Fibroblast of mammary gland (primary cell): ENCODE measurements around the gene PAX2.

Experiments
- DNase-seq: peaks from one replicate; pipeline ENCODE4 v3.0.0-alpha.2; 2010; ENCODE audit warnings: low read depth
- H3K4me3 ChIP-seq: 2 replicates; pipeline ENCODE4 v1.5.1; 2011; ENCODE audit warnings: low read depth, mild to moderate bottlenecking, low read length, moderate library complexity; ENCODE audit not compliant: control insufficient read depth
- TF ChIP-seq, protein P1 (sequence below): conservative IDR thresholded peaks from 2 replicates; pipeline ENCODE4 v1.5.1; 2011; ENCODE audit warnings: low read depth, low read length, inconsistent platforms; ENCODE audit not compliant: control insufficient read depth, insufficient read depth

The PAX2 gene

DNA sequence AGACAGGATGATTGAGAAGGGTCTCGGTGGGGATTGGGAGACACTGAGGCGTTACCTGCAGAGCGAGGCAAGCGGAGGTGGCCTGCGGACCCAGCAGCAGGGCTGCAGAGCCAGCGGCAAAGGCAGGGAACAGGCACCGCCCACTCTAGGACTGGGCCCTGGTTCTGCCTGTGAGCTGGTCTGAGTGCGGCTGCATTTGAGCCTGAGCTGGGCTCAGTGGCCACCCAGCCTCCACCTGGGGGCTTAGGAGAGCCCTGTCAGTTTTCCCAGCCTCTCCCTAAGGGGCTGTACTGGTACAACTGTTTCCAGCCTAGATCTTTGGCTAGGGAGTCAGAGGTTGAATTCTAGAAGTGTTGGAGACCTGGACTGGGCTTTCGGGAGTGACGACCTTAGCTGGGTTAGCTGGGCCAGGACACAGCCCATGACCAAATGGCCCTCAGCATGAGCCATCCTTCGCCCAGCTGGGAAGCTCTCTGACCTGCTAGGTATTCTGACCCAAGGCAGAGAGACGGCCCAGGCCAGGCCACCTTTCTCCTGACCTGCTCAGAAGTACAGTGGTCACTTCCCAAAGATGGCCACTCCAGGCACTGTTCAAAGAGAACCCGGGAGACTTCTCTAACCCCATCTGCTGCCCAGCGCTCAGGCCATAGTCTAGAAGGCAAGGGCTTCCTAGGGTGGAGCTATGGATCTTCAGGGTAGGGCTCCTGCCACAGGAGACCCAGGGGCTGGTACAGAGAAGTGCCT is 64.9 kb downstream of the PAX2 start:
- DNase-seq: no peak
- no peak overlapping the region for H3K4me3 ChIP-seq
- TF ChIP-seq, protein P1, sequence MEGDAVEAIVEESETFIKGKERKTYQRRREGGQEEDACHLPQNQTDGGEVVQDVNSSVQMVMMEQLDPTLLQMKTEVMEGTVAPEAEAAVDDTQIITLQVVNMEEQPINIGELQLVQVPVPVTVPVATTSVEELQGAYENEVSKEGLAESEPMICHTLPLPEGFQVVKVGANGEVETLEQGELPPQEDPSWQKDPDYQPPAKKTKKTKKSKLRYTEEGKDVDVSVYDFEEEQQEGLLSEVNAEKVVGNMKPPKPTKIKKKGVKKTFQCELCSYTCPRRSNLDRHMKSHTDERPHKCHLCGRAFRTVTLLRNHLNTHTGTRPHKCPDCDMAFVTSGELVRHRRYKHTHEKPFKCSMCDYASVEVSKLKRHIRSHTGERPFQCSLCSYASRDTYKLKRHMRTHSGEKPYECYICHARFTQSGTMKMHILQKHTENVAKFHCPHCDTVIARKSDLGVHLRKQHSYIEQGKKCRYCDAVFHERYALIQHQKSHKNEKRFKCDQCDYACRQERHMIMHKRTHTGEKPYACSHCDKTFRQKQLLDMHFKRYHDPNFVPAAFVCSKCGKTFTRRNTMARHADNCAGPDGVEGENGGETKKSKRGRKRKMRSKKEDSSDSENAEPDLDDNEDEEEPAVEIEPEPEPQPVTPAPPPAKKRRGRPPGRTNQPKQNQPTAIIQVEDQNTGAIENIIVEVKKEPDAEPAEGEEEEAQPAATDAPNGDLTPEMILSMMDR: no peak

DNA sequence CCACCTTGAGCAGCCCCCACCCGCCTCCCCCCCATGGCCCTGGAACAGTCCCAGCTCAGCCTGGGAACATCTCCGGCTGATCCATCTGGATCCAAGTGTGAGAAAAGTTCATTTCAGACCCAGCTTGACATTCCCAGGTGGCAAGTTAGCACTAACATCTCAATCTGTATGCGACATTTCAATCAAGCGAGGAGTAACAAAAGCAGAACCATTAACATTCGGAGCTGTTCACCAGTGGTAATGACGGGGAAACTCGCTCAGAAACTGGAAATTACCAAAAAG is 65.4 kb downstream of the PAX2 start:
- H3K4me3 ChIP-seq: no peak overlapping the region
- TF ChIP-seq, protein P1: no peak
- no peak for DNase-seq

DNA sequence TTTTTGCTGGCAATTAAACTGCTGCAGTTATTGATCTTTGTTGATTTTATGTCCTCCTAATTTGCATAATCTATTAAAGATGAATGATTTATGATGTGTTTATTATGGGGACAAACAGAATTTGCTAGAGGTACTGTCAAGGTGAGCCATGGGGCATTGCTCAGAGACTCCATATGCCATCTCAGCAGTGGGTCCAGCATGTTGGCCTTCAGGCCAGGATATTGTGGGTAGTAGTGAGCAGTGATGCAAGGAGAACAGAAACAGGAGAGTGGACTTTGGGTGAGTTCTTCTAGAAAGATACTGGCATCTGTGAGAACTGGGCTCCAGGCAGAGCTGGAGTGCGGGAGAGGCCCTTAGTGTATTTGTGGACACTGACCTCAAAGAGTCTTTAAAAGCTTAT is 65.9 kb downstream of the PAX2 start:
- no peak for DNase-seq
- TF ChIP-seq, protein P1: no peak
- no peak overlapping the region for H3K4me3 ChIP-seq

DNA sequence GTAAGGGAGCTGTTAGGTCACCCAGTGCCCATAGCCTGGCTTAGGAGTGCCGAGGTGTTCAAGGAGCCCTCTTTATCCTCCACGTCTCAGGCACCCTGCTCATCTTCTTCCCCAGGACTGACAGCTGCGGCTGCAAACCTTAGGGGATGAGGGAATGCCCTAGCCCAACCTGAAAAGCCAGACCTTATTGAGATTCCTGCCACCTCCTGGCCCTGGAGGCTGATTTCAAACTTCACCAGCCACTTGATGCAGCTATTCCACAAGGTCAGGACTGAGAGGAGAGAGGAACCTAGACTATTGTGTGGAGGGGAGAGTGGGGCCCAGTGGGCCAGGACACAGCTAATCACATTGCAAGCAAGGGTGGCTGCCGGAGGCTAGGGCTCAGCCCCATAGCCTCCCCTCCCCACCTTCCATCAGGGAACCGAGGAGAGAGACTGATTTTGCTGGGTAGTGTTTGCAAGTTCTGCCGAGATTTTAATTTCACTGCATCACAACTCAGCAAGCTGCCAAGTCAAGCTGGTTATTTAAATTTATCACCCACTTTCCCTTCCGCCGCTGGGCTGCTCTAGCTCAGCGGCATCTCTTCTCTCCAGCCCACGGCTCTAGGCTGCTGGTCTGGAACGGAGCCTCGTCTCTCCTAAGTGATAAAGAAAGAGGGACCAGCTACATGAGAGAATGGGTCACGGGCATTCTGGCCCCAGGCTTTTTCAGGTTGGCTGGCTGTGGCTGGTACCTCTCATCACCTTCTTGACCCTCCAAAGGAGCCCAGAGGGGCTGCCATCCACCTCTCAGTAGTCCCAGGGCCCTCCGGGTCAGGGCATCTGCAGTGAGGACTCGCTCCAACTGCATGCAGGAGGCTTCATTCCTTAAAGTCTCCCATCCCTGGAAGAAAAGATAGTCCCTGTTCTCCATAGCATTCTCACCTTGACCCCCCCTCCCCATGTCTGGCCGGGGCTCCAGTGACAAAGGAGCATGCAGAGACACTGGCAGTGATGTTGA is 66.7 kb downstream of the PAX2 start:
- no peak overlapping the region for H3K4me3 ChIP-seq
- TF ChIP-seq, protein P1: no peak
- DNase-seq: no peak

DNA sequence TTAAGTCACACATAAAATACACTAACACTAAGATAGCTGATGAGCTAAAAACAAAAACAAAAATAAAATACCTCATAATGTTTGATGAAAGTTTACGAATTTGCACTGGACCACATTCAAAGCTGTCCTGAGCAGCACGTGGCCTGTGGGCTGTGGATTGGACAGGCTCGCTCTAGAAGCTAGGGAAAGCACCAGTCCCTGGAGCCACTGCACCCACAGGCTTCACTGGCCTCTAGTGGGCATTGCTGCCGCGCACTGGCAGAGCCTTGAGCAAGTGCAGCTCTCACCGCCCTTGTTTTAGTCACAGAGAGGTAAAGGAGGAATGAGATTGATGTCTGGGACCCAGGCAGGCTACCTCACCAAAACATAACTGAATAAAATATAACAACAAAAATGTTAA is 67.6 kb downstream of the PAX2 start:
- no peak overlapping the region for H3K4me3 ChIP-seq
- TF ChIP-seq, protein P1: no peak
- no peak for DNase-seq

DNA sequence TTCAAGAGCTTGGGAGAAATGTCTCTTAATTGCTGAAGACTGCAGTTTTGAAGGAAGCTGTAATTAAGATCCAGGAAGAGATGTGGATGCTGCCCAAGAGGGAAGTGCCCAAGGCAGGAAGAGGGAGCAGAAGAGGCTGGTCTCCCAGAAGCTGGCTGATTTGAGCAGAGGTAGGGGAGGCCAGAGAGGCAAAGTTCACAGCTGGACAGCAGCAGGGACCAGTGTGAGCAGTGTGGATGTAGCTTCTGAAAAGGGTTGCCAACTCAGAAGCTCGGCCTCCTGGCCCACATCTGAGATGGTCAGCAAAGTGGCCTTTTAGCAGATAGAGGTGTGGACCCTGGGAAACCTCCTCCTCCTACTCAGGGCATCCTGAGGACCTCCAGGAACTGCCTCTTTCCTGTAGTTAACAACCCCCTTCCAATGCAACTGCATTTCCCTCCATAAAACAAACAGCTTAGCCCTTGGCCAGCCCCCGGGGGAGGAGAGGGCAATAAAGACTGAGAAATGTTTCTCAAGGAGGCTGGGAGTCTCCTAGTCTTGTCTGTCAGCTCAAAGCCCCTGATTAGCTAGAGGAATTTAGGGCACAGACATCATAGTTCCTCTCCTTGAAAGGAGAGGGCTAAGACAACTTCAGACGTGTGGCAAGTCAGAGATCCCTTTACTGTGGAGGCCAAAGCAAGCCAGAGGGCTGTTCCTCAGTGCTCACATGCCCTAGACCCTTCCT is 69.5 kb downstream of the PAX2 start:
- H3K4me3 ChIP-seq: no peak overlapping the region
- TF ChIP-seq, protein P1: no peak
- DNase-seq: no peak
